NCI-H187 treated with DMSO at 0.1 percent for 48 hours (cell line): Measurements from ENCODE around the gene MARCO.

Experiments used
- DNase-seq: peaks from one replicate; lab custom pipeline; 2025; lab: John Stamatoyannopoulos, UW

MARCO gene

GRCh38 chr2:118942031-118942430 lies at the start of gene MARCO:
Gene MARCO (plus strand): TSS chr2:118942194. CDS start chr2:118942301, 107 bp downstream.
- no peak for DNase-seq

GRCh38 chr2:118893100-118893499 lies 48.9 kb upstream of the MARCO start:
- DNase-seq, result no peak

DNA sequence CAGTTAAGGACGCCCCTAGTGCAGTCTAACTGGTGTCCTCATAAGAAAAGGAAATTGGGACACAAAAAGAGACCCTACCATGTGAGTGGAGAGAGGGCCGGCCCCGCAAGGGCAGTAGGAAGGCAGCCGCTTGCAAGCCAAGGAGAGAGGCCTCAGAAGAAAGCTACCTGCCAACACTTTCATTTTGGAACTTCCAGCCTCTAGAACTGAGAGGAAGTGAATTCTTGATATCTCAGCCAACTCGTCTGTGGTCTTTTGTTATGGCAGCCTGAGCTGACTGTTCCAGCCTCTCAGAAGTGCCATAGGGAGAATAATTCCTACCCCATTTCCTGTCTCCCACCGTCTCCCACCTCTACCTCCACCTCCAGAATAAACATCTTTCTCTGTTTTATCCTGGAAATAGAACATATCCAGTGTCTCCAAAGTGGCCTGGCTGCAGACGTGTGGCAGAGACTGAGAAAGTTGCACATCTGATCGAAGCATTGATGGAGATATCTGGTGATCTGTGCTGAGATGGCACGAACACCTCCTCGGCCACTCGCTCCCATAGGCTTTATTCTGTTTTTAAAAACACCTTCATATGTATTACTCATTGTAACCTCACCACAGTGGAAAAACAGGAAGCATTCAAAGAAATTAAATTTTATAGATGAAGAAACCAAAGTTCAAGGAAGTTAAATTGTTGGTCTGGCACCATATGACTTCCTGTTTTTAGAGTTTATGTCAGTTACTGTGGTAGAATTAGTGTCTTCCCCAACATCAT lies 39.5 kb upstream of the MARCO start:
- DNase-seq, result no peak

GRCh38 chr2:118903029-118903351 lies 39.0 kb upstream of the MARCO start:
- no peak for DNase-seq

GRCh38 chr2:118903551-118904479 lies 38.2 kb upstream of the MARCO start:
- DNase-seq, result no peak

DNA sequence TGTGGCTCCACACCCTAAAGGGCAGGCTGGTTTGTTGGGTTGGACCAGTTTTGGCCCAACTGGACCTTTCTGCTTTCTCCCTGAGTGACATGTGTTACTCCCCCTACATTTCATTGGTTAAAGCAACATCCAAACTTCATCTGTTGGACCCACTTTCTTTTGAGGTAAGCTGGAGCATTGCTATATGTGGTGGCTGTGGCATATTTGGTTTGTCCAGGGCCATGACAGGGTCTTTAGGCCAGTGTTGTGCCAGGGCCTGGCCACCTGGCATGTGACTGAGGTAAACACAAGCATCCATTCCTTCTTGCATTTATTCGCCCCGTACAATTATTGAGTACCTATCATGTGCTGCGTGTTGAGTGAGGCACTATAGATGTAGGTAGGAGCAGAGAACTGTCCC lies 36.8 kb upstream of the MARCO start:
- no peak for DNase-seq

GRCh38 chr2:118906186-118906585 lies 35.8 kb upstream of the MARCO start:
- DNase-seq, result no peak

DNA sequence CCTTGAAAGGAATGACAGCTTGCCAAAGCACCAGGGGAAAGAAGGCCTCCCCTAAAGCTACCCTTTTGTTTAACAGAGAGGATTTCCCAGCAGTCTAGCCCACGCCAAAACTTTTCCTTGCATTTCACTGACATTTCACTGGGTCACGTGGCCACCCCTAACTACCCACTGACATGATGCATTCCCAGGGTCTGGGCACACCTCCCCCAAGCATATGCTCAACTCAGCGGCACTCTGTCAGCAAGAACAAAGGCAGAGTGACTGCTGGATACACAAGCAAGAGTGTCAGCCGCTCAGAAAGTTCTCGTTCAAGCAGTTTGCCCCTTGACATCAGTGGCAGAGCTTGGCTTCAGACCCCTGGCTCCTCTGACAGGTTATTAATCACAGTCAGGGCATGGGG lies 34.2 kb upstream of the MARCO start:
- DNase-seq, result no peak

- DNase-seq, result no peak
These were observed 32.8 kb upstream of the MARCO start for GRCh38 chr2:118909191-118909590.

DNA sequence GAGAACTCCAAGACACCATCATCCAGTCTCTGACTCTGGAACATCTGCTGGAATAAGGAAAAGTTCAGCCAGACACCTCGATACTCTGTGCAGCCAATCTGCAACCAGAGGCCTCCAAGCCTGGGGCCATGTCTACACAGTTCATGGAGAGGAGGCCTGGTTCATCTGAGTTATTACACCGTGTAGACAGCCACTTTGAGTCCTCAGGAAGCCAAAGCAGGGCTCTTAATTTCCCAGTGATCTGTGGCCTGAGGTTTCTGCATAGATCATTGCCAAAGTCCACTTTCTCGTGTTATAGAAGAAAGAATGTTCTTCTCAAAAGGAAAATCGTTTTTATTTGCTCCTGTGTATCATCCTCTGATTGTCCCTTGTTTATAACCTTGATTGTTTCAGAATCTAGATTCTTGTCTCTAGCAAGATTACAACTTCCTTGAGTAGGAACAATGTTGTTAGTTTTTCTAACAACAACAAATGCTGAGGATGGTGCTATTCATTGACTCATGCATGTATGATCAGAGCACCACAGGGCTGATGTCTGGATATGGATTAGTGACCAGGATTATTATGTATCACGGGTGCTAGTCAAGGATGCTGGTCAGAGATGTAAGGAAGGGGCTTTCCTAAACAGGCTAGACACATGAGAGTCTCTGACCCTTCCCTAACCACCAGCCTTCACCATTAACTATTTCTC lies 30.7 kb upstream of the MARCO start:
- DNase-seq, result no peak

- no peak for DNase-seq
These were observed 30.1 kb upstream of the MARCO start for GRCh38 chr2:118911936-118912335.

GRCh38 chr2:118913131-118913802 lies 28.7 kb upstream of the MARCO start:
- DNase-seq, result no peak

- DNase-seq, result no peak
These were observed 28.0 kb upstream of the MARCO start for GRCh38 chr2:118913803-118914645.

DNA sequence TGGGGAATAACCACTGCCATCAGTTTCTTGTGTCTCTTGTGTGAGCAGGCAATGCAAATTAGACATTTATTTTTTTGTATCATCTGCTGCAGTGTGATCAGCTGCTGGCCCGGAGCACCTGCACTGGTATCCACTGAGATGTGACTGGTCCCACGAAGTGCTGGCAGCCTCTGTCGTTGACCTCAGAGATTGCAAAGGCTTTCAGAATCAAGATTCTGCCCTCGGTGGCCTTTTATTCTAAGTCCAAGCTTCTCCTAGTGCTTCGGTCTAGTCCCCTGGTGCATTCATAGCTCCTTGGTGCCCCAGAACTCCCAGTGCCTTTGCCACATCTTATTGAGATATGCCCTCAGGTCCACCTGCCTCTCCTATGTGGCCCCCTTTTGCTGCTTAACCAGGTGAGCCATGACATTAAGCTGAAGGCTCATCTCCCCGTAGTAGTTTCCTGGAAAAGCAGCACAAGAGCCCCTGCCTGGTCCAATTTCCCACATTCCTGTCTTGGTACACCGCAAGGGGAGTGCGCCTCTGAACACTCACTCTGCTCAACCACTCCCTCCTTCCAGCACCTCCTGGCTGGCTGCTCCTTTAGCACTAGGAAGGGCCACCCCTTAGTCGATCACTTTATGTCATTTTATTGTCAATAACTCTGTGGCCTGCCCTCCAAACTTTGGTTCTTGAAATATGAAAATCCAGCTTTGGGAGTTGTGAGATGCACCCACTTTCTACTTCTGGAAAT lies 27.1 kb upstream of the MARCO start:
- DNase-seq, result no peak

- no peak for DNase-seq
These were observed 24.0 kb upstream of the MARCO start for GRCh38 chr2:118918017-118918416.

GRCh38 chr2:118921646-118922045 lies 20.3 kb upstream of the MARCO start:
- no peak for DNase-seq

DNA sequence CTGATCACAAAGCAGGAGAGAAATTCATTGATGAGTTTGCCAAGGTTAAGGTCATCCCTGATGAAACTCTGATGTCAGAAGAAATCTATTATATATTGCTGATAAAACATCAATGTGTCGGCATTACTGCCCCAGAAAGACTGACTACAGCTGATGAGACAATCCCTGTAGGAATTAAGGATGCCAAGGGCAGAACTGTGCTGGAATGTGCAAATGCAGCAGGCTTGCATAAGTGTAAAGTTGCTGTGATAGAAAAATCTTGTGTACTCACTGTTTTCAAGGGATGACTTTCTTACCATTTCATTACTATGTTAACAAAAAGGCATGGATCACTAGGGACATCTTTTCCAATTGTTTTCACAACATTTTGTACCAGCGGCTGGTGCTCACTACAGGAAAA lies 19.7 kb upstream of the MARCO start:
- DNase-seq, result no peak

DNA sequence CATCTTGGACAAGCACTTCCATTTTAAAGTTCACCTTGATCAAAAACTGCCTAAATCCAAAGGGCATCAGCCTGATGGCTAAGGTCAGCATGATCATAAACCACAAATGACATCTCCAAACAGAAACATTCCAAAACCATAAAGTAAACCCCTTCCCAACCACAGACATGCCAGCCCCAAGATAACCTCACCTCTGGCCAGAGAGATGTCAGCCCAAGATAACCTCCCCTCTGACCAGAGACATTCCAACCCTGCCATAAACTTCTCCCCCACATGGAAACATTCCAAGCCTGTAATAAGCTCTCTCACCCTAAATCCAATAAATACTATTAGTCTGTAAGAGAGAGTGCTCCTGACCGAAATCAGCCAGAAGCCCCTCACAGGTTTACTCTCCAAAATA lies 18.6 kb upstream of the MARCO start:
- DNase-seq, result no peak

DNA sequence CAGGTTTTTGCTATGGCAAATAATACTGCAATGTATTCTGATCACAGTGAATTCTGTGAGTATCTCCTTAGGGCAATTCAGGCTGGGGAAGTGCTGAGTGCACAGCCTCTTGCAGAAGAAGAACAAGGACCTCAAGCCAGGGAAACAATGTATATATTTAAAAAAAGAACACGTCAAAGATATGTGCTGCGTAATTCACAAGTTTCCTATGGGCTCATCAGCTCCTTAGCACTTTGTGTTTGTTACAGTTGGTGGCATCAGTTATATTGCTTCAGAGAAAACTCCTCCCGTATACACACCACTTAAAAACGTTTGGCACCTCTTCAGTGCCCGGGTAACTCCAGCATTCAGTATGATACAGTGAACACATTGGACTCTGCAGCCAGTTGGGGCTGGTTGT lies 16.5 kb upstream of the MARCO start:
- DNase-seq, result no peak

GRCh38 chr2:118925981-118926380 lies 16.0 kb upstream of the MARCO start:
- DNase-seq, result no peak

- DNase-seq, result no peak
These were observed 12.9 kb upstream of the MARCO start for GRCh38 chr2:118929059-118929458.
